ENCODE results near the gene TSPAN14.

TSPAN14 gene

GRCh38 chr10:80487791-80488538, 33.9 kb downstream of the TSPAN14 start:
- DNase-seq (ENCODE audit: low read depth): no peak

GRCh38 chr10:80488539-80489066, 34.5 kb downstream of the TSPAN14 start:
- DNase-seq (ENCODE audit: low read depth): no peak

DNA sequence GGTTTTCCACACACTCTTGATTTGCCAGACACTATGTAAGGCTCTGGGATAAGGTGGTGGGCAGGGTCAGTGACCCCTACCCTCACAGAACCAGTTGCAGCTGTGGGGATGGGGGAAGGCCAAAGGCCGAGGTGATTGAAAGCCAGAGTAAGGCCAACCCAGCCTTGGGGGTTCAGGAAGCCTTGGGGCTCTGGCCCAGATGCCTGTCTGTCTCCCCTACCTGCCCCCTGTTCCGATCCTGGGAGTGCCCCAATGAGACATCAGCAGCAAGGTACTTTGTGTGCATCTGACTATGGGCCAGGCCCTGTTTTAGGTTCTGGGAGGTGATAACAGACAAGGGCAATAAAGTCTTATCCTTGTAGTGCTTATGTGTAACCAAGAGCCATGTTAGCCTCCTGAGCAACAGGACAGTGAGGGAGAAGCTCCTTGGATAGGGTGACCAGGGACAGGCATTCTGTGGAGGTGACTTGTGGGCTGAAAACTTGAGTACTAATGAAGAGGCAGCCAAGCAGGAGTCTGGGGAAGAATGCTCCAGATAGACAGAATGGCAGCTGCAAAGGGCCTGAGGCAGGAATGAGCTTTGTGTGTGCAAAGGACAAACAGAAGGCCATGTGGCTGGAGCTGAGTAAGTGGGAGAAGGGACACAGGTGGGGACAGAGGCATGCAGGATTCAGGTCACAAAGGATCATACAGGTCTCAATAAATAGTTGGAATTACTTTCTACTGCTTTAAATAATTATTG, 35.4 kb downstream of the TSPAN14 start:
- DNase-seq (ENCODE audit: low read depth): no peak

DNA sequence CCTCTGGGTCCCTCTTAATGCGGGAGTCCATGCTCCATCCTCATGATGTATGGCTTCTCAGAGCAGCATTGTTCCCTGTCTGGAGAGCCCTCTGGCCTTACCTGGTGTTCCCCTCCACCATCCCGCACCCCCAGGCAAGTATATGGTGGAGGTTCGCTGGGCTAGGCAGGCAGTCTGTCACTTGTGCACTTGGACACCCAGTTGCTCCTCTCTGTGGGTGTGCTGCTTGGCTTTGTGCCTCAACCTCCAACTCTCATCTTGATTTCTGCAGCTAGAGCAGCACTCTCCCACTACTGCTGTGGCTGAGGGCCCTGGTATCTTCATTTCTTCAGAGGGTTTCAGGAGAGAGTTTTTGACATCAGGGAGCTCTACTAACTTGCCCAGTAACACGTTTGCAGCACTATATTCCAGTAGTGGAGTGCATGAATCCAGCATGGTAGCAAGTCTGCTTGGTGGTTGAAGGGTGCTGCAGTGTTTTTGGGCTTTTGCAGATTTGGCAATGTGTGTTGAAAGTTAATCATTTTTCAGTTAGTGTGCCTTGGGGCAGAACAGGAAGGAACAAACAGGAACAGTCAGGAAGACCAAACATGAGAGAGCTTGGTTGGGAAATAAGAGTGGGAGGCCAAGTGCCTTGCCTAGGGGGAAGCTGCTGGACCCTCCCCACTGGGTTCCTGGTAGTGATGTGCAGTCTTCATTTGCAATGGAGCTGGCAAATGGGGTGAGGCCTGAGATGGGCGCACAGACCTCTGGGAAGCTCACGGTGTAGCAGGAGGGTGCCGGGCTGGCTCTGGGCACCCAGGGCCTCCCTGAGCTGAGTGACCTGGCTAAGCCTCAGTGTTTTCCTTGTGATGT, 37.4 kb downstream of the TSPAN14 start:
- DNase-seq (ENCODE audit: low read depth): no peak

GRCh38 chr10:80492848-80493521, 38.9 kb downstream of the TSPAN14 start:
- no peak for DNase-seq (ENCODE audit: low read depth)

DNA sequence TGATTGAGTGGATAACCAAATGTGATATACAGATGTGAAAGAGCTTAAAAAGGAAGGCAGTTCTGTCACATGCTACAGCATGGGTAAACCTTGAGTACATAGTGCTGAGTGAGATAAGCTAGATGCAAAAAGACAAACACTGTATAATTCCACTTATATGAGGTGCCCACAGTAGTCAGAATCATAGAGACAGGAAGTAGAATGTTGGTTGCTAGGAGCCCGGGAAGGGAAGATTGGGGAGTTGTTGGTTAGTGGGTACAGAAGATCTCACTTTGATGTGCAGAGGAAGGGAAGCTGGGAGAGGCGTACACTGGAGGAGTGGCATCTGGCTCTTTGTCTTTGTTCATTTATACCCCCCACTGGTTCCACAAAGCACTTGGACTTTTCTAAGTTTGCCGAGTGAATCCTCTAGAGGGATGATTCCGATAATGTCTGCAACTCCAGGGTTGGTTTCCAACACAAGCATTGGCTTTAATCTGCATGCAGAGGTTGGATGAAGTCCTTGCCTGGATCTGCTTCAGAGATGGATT, 39.5 kb downstream of the TSPAN14 start:
- peak; percentile 92 for DNase-seq (ENCODE audit: low read depth)

DNA sequence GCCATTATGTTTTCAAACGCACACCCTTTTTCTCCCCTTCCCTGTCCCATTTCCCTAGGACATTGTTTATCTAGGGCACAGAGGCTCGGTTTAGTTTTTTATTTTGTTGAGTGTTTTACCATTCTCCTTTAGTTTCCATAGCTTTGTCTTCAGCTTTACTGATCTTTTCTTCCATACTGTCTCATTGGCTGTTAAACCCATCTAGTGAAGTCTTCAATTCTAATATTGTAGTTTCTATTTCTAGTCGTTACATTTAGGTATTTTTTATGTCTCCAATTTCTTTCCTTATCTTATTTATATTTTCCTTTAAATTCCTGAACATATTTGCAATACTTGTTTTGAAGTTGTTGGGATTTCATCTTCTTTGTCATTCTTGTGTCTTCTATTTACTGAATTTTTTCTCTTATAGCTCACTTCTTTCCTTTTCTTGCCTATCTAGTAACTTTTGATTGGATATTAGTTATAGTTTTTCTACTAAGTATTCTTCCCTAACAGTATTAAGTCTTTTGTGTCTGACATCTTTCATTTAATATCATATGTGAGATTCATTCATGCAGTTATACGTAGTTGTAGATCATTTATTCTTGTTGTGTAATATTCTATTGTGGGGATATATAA, 42.6 kb downstream of the TSPAN14 start:
- no peak for DNase-seq (ENCODE audit: low read depth)

DNA sequence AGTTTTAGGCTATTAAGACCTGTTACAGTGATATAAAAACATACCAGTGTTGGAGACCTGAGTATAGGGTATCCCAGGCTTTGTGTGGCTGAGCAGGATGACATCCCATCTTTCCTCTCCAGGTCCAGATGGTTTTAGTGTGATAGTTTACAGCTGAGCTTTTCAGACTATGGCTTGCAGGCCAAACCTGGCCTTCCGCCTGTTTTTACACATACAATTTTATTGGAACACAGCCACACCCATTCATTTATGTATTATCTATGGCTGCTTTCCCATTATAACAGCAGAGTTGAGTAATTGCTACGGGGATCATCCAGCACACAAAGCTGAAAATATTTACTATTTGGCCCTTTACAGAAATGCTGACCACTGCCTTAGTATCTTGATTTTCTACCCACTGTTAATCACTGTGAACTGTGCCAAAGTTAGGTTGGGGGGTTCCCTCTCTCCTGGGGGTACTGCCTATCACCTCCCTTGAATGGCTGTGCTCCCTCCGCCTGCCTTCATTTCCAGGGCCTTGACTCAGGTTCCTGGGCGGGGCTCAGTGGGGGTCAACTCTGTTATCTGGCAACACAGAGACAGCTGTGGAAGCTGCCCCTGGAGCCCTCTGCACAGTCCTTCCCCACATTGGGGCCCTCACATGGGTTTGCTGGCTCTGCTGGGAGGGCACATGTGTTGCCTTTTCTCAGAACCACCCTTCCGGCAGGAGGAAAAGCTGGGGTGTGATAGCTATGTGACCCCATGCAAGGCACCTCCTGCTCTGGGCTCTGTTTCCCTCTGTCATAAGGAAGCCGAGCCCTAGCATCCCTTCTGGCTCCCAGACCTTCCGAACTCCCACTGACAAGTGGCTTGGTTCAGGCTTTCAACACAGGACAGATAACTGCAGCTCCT, 43.3 kb downstream of the TSPAN14 start:
- peak; percentile 64 for DNase-seq (ENCODE audit: low read depth)

GRCh38 chr10:80498078-80498832, 44.1 kb downstream of the TSPAN14 start:
- no peak for DNase-seq (ENCODE audit: low read depth)

- peak; percentile 97 for DNase-seq (ENCODE audit: low read depth)
Measured at GRCh38 chr10:80498833-80499741, 45.0 kb downstream of the TSPAN14 start.

DNA sequence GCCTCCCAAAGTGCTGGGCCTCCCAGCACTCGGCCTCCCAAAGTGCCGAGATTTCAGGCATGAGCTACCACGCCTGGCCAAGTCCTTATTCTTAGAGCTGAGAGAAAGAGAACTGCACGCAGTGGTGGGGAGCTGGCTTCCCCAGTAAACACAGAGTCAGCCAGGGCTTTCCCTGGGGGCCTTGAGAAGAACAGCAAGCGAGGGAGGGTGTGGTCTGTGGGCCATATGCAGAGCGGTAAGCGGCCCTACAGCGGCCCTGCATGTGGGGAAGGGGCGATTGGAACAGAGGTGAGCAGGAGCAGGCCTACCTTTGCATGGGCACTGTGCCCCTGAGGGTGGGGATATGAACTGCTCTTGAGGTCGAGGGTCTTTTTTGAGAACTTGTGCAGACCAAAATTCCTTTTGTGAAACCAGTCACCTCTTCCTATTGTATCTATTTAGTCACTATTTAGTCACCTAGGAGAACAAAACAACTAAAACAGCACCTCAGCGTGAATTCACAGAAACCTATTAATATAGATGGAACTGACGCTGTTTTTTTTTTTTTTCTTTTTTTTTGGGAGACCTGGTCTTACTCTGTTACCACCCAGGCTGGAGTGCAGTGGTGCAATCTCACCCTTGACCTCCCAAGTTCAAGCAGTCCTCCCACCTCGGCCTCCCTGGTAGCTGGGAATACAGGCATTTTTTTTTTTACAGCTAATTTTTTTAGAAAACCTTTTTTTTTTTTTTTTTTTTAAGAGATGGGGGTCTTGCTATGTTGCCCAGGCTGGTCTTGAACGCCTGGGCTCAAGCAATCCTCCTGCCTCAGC, 46.7 kb downstream of the TSPAN14 start:
- no peak for DNase-seq (ENCODE audit: low read depth)

- no peak for DNase-seq (ENCODE audit: low read depth)
Measured at GRCh38 chr10:80501381-80501912, 47.3 kb downstream of the TSPAN14 start.

DNA sequence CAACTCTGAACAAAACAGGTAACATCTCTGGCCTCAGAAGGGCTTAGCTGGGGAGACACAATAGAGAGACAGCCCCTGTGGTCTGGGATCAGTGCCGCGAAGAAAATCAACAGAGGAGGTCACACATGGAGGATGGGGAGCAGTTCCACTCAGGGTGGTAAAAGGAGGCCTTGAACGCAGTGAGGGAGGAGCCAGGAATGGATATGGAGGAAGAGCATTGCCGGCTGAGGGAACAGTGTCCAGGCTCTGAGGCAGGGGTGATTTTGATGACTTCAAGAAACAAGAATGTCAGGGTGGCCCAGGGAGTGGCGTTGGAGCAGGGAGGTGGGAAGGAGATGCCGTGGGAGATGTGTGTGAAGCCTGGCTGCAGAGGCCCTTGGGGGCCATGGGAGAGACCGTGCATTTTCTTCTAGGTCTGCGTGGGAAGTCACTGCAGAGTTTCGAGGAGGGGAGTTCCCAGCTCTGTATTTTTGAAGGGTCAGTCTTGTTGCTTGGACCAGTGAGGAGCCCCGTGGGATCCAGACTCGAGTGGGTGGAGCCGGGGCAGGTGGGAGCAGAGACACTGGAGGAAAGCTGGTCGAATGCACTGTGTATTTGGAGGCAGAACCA, 47.9 kb downstream of the TSPAN14 start:
- no peak for DNase-seq (ENCODE audit: low read depth)

DNA sequence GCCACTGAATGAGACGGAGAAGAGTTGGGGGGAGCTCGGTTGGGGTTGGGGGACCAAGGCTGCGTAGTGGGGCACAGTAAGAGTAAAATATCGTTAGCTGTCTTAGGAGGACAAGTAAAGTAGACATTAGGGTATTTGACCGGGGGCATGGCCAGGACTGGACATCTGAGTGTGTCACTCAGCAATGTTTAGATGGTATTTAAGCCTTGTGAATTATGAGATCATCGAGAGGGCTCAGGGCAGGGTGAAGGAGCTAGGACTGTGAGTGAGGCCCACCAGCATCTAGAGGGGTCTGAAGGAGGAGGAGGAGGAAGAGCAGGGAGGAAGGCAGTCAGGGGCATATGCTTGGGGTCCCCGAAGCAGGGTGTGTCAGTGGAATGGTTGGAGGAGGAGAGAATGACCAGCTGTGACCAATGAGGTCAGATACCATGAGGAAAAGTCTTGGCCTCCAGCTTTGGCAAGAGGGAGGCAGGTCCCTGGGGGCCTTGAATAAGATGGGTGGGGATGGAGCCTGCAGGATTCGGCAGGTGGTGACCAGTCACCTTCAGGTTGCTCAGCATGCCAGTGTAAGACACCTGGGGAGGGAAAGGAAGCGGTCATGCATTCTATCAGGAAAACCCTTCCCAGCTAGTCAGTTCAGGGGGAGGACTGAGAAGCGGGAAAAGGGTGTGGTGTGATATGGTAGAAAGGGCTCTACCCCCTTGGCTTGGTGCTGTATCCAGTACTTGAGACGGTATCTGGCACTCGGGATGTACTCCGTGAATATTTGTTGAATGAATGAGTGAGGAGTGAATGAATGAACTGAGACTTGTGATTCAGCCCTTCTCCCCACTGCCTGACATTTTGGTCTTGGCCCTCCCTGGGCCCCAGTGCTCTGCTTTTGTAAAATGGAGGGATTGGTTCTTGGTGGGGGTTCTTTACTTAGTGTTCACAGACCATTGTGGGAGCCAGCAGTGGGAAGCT, 48.8 kb downstream of the TSPAN14 start:
- no peak for DNase-seq (ENCODE audit: low read depth)

GRCh38 chr10:80503584-80504157, 49.6 kb downstream of the TSPAN14 start:
- no peak for DNase-seq (ENCODE audit: low read depth)
